Non-pigmented ciliary epithelial cell (primary cell): Measurements from ENCODE around the gene RAB40C.

Experiments used
- DNase-seq: peaks from one replicate; pipeline ENCODE4 v3.0.0-alpha.2; 2010; ENCODE audit warnings: low read depth

Gene RAB40C

GRCh38 chr16:575354-576196 is 14.3 kb upstream of the RAB40C start:
- no peak for DNase-seq

DNA sequence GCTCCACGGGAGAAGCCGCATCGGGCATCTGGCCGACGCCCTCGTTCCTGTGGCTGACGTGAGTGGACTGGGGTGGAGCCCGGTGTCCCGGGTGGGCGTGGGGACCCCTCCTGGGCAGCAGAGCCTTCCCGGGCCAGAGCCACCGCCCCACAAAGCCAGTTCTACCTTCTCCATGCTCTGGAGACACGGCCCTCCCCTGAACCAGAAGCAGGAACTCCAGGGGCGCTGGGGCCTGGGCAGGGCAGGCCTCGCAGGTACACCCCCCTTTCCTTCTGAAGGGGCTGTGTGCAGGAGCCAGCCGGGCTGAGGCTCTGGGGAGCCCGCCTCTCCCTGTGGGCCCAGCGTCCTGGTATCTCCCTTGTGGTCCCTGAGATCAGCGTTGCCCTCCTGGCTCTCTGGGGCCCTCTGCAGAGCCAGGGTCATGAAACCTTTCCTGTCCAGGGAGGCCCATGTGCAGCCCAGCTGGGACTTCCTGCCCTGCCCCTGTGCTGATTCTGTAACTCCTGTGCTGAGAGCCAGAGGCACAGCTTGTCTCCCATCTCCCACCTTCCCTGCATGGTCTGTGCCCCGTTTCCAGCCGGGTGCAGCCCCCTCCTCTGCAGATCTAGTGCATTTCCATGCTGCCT is 13.6 kb upstream of the RAB40C start:
- DNase-seq = no peak

DNA sequence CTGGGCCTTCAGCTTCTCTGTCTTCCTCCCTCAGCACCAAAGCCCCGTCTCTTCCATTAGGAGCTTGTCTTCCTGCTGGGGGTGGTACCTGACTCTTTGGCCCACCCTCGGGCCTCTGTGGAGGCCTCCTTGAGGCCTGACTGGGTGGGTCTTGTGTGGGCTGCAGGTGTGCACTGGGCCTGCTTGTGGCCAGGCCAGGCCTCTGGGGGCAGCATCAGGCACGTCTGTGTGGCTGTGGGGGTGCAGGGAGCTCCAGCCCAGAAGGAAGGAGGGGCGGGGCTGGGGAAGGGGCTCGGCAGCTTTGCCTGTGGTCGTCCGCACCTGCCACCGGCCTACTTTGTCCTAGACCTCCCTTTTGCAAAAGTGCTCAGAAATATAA is 13.1 kb upstream of the RAB40C start:
- DNase-seq = no peak

GRCh38 chr16:577796-578195 is 12.1 kb upstream of the RAB40C start:
- DNase-seq = no peak

DNA sequence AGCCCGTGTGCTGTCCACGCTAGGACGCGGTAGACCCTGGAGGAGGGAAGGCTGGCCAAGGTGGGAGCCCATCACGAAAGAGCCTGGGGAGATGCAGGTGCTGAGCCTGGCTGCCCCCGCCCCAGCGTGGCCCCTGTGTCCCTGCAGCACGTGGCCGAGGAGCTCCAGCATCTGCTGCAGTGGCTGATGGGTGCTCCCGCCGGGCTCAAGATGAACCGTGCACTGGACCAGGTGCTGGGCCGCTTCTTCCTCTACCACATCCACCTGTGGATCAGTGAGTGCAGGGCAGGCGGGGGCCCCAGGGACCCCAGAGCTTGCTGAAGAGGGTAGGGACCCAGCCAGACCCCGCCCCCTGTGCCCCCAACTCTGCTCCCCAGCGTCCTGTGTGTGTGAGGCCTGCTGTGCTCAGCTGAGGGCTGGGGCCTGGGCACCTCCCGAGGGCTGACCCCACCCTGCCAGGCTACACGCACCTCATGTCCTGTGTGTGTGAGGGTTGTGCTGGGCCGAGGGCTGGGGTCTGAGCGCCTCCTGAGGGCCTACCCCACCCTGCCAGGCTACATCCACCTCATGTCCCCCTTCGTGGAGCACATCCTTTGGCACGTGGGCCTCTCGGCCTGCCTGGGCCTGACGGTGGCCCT is 11.5 kb upstream of the RAB40C start:
- DNase-seq = no peak

GRCh38 chr16:578870-579405 is 10.9 kb upstream of the RAB40C start:
- no peak for DNase-seq

GRCh38 chr16:580141-580945 is 9.5 kb upstream of the RAB40C start:
- no peak for DNase-seq

DNA sequence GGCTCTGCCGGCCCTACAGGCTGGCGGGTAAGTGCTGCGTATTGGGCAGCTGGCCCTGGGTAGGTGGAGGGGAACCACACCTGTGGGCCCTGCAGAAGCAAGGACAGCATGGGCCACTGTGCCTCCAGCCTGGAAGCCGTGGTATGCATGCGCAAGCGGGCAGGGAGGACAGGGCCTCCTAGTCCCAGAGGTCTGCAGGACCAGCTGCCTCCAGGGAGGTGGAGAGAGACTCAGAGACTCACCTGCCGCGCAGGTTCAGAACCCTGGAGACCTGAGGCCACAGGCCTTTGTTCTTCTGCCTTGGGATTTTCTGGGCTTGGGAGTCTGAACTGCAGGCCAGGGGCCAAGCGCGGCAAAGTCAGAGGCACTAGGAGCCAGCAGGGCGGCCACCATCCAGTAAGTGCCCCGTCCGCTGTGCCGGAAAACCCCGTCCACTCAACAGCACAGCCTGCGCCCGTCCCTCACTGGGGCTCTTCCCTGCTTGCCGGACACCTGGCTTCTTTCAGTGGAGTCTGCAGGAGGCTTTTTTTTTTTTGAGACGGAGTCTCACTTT is 8.8 kb upstream of the RAB40C start:
- no peak for DNase-seq

DNA sequence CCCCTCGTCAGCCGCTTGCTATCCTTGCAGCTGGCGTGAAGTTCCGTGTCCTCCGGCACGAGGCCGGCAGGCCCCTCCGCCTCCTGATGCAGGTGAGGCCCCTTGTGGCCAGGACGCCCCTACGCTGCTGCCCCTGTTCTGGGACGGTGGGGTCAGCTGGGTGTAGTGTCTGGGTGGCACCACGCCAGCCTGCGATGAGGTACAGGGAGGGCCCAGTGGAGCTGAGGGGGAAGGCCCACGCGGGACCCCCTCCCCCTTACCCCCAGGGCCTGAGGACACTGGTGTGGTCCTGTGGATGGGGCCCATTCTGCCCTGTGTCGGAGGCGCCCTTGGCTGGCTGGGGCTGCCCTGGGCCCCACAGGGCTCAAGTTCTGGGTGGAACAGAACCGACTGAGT is 7.7 kb upstream of the RAB40C start:
- no peak for DNase-seq

DNA sequence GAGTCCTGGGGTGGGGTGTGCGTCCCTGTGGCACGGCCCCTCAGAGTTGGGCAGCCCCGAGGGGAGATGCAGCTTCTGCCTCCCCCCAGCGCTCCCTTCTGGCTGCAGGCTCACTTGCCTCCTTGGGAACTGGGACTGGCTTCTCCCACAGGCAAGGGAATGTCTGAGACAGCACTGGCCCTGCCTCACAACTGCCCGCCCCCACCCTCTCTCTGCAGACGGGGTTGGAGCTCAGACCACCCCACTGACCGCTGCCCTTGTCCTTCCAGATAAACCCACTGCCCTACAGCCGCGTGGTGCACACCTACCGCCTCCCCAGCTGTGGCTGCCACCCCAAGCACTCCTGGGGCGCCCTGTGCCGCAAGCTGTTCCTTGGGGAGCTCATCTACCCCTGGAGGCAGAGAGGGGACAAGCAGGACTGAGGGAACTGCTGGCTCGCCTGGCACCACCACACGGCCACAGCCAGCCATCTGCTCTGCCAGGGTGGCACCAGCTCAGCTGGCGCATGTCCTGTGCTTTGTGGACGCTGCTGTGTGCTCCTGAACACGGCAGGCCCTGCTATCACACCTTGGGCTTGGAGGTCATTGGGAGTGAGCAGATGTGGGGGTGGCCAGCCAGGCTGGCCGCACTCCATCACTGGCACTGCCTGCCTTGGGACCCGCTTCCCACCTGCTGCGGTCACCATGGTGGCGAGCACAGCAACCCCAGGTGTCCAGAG is 7.1 kb upstream of the RAB40C start:
- no peak for DNase-seq

DNA sequence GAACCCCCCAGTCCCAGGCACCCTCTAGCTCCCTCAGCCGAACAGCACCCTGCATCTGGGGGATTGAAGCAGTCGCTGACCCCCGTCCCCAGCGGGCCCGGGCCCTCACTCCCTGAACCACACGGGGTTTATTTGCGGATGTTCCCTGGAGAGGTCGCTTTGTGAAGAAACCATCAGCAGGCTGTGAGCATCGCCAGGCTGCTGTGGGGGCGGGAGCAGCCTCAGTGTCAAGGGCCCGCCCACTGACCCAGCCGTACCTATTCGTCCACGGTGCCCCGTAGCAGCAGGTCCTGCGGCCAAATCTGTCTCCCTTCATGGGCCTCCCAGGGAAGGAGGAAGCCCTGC is 6.4 kb upstream of the RAB40C start:
- no peak for DNase-seq

- DNase-seq = no peak
Observed at GRCh38 chr16:583815-584591, 5.9 kb upstream of the RAB40C start.

DNA sequence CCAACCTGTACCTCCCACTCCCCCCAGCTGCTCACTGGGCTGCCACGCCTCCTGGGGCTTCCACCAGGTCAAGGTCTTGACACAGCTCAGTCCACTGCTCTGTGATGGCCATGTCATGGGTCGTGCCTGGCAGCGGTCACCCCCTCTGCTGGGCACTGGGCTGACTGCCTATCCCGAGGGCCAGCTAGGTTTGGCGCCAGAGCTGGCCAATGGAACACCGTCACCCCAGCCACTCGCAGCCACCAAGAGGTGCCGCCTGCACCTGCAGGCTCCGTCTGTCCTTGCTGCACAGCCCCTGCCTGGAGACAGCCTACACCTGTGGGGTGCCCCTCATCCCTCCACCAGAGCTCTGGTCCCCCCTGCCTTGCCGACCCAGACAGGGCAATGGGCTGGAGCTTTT is 4.5 kb upstream of the RAB40C start:
- no peak for DNase-seq

GRCh38 chr16:586047-586644 is 3.7 kb upstream of the RAB40C start:
- no peak for DNase-seq

GRCh38 chr16:586645-587590 is 2.9 kb upstream of the RAB40C start:
- DNase-seq = no peak

DNA sequence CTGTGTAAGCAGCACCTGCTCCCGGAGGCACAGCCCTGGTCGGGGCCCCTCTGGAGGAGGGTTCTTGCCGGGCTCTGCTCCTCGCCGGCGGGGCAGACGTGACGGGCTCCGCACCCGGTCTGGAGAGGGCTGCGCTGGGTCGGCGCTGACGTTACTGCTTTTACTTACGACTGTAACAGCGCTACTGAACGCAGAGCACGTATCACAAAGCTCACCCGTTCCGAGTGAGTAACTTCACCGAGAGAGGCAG is 1.3 kb upstream of the RAB40C start:
- peak; percentile 41 for DNase-seq

GRCh38 chr16:588889-589657 is 793 bp upstream of the RAB40C start:
- DNase-seq = peak; percentile 68

DNA sequence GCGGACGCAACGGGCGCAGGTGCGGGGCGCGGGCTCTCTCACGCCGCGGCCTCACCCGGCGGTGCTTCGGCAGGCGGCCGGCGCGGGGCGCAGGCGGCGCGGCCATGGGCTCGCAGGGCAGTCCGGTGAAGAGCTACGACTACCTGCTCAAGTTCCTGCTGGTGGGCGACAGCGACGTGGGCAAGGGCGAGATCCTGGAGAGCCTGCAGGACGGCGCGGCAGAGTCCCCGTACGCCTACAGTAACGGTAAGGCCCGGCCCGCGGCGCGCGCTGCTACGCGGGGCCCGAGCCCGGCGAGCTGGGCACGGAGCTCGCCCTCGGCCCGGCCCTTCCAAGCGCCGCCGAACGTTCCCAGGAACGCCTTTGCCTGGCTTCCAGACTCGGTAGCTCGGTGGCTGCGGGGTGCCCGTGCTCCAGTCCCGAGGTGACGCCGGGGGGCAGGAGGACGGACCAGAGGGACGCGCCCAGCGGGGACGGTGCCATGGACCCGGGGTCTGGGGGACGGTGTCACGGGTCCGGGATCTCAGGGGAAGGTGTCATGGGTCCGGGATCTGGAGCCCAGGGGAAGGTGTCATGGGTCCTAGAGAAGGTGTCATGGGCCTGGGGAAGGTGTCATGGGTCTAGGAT is 435 bp downstream of the RAB40C start:
- DNase-seq = no peak
